Stimulated activated CD8-positive, alpha-beta memory T cell treated with anti-CD3 and anti-CD28 coated beads, Interleukin-12 subunit alpha, Interleukin-12 subunit beta, amount 100 ng/mL, for 24 hours (primary cell): Measurements from ENCODE around the gene NCOA7.

Experiments used
- DNase-seq: peaks from one replicate; pipeline ENCODE4 v3.0.0-alpha.2; 2020; ENCODE audit errors: extremely low read depth

NCOA7 gene

DNA sequence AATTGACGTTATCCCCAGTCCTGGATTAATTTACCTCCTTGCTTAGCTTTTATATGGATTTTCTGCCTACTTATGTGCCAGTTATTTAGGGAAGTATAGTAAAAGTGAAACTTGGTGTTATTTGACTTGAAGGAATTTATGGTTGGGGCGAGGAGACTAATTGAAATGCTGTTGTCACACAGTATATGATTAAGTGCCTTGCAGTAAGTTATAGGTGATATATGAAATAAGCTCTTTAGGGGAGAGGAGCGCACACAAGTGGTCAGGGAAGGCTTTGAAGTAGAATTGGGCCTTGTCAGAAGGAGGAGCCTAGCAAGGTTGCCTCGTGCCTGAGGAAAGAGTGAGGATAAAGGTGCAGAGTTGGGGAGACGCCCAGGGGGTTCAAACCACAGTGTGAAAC lies 20.5 kb downstream of the NCOA7 start:
- DNase-seq: no peak

GRCh38 chr6:125812394-125813292 lies 21.9 kb downstream of the NCOA7 start:
- no peak for DNase-seq

GRCh38 chr6:125814481-125814880 lies 23.7 kb downstream of the NCOA7 start:
- no peak for DNase-seq

GRCh38 chr6:125815080-125815910 lies 24.5 kb downstream of the NCOA7 start:
- no peak for DNase-seq

DNA sequence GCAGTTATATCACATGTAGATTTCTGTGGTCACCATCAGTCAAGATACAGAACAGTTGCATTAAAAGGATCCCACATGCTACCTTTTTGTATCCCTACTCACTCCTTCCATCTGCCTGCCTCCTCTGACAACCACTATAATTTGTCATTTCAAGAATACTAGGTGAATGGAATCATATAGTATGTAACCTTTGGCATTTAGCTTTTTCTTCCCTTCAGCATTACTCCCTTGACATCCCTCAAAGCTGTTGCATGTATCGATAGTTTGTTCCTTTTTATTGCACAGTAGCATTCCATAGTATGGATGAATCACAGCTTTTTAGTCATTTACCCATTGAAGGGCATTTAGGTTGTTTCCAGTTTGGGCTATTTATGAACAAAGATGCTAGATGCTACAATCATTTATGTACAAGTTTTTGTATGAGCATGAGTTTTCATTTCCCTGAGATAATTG lies 26.1 kb downstream of the NCOA7 start:
- DNase-seq: no peak

DNA sequence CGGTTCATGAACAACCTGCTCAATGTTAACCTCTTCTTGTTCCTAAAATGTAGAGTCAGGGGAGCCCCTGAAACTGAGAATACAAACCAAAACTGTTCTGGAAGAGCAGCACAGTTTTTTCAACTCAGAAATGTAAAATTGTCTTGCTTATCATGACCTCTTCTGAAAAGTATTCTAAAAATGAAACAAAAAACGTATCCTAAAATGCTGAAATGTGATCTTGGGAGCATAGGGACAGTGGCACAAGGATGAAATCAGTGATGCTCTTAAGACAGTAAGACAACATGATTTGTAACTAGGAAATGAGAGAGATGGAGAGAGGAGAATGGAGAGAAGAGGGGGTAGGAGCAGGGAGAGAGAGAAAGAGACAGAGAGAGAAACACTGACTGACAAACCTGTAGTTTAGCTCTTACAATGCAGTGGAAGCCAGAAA lies 27.5 kb downstream of the NCOA7 start:
- no peak for DNase-seq

- DNase-seq: no peak
Measured at GRCh38 chr6:125818772-125819260, 28.1 kb downstream of the NCOA7 start.

DNA sequence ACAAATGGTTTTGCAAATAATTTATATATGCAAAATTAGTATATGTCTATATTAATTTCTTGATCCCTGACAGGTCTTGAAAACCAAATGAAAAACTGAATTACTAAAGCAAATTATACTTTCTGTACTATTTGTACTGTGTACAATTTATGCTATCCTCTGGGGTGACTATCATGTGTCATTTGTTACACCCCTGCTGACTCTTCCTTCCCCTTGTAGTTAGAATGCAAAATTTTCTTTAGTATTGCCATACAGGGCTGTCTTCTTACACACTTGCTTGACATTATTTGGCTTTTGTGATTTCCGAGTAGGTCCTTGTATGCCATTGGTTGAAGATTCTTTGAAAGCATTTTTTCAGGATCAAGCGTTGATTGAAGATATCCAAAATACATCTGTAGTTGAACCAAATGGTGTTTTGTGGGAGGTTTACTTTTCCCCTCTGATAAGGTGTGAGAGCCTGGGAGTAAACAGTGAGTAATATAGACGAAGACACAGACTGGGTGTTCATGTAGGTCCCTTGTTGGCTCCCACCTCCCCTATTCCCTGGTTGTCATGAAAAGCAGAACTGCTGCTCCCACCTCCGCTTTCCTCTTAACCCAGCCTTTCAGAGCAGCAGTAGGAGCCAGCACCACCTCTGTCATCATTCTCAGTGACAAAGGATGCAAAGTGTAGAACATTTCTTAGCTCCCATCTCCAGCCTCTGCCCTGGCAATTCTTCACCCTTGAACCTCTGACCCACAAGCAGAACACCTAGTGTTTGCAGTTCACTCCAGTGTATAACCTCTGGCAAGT lies 29.0 kb downstream of the NCOA7 start:
- DNase-seq: no peak

GRCh38 chr6:125821825-125822281 lies 31.1 kb downstream of the NCOA7 start:
- DNase-seq: no peak

DNA sequence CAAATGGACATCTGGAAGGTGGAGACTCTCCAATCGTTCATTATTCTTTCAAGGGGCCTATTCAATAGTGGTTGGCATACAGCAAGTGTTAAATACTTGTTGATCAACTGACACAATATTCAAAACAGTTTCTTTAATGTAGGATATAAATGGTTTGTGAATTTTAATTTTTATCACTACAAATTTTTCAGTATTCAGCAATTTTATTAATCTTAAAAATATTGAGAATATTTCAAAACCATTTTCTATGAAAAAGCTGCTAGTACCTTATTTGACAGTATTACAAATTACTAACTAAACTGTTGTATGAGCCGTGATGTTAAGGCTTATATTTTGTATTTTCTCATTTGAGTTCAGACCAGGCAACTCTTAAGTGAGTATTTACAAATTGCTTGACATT lies 32.4 kb downstream of the NCOA7 start:
- DNase-seq: no peak

- DNase-seq: no peak
Measured at GRCh38 chr6:125824946-125825771, 34.4 kb downstream of the NCOA7 start.

GRCh38 chr6:125826695-125827463 lies 36.1 kb downstream of the NCOA7 start:
- DNase-seq: no peak

GRCh38 chr6:125827788-125828320 lies 37.1 kb downstream of the NCOA7 start:
- no peak for DNase-seq

GRCh38 chr6:125828476-125829039 lies 37.8 kb downstream of the NCOA7 start:
- no peak for DNase-seq

DNA sequence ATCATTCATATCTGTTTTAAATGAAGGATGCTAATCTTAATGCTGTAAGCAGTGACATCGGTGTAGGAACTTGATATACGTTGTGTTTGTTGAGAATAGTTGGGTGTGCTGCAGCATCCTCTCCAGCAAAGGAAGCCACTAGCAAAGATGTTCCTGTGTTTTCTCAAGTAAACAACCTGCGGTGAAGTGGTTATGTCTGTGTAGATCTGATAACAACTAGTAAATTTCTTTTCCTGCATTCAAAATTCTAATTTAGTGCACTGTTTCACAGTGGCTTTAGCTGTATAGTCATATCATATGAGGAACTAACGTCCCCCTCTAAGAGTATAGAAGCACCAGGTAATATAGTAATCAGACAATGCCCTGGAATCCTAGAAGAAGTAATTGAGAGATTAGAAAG lies 38.7 kb downstream of the NCOA7 start:
- no peak for DNase-seq

- no peak for DNase-seq
Measured at GRCh38 chr6:125831659-125832058, 40.9 kb downstream of the NCOA7 start.

GRCh38 chr6:125832391-125833117 lies 41.8 kb downstream of the NCOA7 start:
- no peak for DNase-seq

DNA sequence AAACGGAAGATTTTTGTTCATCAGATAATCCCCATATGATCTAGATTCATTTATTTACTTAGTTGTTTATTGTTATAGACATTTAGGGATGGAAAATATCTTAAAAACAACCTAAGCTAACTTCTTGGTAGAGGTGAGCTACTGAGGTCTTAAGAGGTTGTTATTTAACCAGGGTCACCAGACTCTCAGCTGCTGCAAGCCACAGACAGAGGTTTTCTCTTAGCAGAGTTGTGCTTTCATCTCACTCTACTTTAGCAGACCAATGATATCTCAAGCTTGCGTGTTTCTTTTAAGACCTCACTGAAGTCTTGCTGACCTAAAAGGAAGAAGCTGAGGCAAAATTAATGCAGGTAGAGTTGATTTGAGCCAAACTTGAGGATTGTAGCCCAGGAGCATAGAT lies 43.6 kb downstream of the NCOA7 start:
- no peak for DNase-seq
